Measurements from ENCODE around the gene HCN4. TPM values are rescaled to one million over a fixed set of nuclear protein-coding genes. Genes with fewer than 3 reads are reported as not detected.

Gene HCN4
- total RNA-seq, 2 donors from 2014 or later: 6.9 to 45.3 TPM

DNA sequence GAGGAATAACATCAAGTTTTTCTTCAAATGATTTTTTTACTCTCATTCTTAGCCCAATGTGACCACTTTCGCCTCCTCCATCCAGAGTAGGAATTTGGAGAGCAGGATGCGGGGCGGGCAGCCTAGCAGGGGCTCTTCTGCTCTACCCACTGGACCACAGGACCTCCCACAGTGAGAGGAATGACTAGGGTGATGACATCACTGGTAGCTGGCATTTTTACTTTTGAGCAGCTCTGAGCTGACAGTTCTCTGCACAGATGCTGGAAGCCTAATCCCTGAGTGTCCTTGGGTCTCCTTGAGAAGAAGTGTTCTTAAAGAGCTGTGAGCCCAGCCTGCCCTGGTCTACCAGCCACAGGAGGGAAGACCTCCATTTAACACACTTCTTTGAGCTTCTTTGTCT lies 1.4 kb upstream of the HCN4 start:
- no peaks in the 10 kb centered on the region for H3K27me3 ChIP-seq
- no peaks in the 10 kb centered on the region for H3K9me3 ChIP-seq
- H3K4me1 ChIP-seq: peaks cover 0 to 30% of the 10 kb centered on the region in 2 donors
- no peak for DNase-seq (ENCODE audit: low spot score)
- TF ChIP-seq, protein P1, sequence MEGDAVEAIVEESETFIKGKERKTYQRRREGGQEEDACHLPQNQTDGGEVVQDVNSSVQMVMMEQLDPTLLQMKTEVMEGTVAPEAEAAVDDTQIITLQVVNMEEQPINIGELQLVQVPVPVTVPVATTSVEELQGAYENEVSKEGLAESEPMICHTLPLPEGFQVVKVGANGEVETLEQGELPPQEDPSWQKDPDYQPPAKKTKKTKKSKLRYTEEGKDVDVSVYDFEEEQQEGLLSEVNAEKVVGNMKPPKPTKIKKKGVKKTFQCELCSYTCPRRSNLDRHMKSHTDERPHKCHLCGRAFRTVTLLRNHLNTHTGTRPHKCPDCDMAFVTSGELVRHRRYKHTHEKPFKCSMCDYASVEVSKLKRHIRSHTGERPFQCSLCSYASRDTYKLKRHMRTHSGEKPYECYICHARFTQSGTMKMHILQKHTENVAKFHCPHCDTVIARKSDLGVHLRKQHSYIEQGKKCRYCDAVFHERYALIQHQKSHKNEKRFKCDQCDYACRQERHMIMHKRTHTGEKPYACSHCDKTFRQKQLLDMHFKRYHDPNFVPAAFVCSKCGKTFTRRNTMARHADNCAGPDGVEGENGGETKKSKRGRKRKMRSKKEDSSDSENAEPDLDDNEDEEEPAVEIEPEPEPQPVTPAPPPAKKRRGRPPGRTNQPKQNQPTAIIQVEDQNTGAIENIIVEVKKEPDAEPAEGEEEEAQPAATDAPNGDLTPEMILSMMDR (IDR thresholded peaks at IDR 0.05): no peak
- H3K4me3 ChIP-seq: no peak overlapping the region
- H3K36me3 ChIP-seq: no peaks in the 10 kb centered on the region
- no peak overlapping the region for H3K27ac ChIP-seq

DNA sequence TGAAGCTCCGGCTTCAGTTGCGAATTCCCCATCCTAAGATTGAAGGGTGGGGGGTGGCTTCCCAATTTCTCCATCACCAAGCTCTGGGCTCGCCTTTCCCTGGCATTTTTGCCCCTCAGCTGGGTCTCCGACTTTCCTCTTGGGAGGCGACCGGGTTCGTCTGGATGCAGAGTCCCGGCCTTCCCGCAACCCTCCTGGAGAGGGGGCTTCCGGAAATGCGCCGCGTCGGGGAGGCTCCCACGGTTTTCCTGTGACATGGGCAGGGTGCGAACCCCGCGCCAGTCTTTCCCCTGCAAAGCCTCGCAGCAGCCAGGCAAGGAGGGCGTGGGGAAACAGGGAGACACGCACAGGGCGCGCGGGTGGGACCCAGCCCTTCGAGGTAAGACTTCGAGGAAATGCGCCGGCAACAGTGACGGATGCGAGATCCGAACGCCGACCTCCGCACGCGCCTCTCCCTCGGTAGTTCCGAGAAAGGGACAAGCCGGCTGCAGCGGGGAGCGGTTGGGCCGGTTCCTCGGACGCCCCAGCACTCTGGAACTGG lies 466 bp upstream of the HCN4 start:
- H3K27me3 ChIP-seq: no peaks in the 10 kb centered on the region
- no peaks in the 10 kb centered on the region for H3K9me3 ChIP-seq
- peak overlapping the region; percentile 52 to 56 for H3K4me3 ChIP-seq
- peak overlapping the region in 1 of 2 donors; percentile 34 for H3K27ac ChIP-seq
- no peak for DNase-seq (ENCODE audit: low spot score)
- H3K36me3 ChIP-seq: no peaks in the 10 kb centered on the region
- H3K4me1 ChIP-seq: peaks cover 0 to 21% of the 10 kb centered on the region in 2 donors
- TF ChIP-seq, protein P1 (IDR thresholded peaks at IDR 0.05): no peak

DNA sequence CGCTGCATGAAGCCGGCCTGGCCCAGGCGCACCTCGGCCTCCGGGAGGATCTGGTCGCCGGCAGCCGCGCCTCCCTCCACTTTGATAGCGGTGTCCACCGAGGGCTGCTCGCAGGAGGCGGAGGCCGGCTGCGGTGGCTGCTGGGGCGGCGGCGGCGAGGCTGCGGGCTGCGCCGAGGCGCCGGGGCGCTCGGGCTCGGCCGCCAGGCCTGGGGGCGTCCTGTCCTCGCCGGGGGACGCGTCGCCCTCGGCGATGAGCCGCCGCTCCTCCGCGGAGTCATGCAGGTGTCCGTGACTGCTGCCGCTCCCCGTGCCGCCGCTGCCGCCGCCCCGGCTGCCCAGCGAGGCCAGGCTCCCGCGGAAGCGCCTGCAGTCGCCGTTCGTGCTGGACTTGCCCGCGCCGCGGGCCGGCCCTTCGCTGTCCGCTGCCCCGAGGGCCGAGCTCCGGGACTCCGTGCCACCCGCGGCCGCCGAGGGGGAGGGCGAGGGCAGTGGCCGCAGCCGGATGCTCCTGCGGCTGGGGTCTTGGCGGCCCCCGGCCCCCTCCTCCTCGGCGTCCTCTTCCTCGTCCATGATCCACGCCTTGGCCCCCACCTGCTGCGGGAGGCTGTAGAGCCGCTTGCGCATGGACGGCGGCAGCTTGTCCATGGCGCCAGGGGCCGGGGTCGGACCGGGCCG lies 996 bp downstream of the HCN4 start:
- DNase-seq (ENCODE audit: low spot score): no peak
- peaks cover 0 to 16% of the 10 kb centered on the region in 2 donors for H3K4me1 ChIP-seq
- TF ChIP-seq, protein P1 (IDR thresholded peaks at IDR 0.05): no peak
- H3K9me3 ChIP-seq: no peaks in the 10 kb centered on the region
- H3K27me3 ChIP-seq: no peaks in the 10 kb centered on the region
- H3K27ac ChIP-seq: peak overlapping the region in 1 of 2 donors; percentile 34
- H3K4me3 ChIP-seq: peak overlapping the region; percentile 52 to 56
- no peaks in the 10 kb centered on the region for H3K36me3 ChIP-seq

DNA sequence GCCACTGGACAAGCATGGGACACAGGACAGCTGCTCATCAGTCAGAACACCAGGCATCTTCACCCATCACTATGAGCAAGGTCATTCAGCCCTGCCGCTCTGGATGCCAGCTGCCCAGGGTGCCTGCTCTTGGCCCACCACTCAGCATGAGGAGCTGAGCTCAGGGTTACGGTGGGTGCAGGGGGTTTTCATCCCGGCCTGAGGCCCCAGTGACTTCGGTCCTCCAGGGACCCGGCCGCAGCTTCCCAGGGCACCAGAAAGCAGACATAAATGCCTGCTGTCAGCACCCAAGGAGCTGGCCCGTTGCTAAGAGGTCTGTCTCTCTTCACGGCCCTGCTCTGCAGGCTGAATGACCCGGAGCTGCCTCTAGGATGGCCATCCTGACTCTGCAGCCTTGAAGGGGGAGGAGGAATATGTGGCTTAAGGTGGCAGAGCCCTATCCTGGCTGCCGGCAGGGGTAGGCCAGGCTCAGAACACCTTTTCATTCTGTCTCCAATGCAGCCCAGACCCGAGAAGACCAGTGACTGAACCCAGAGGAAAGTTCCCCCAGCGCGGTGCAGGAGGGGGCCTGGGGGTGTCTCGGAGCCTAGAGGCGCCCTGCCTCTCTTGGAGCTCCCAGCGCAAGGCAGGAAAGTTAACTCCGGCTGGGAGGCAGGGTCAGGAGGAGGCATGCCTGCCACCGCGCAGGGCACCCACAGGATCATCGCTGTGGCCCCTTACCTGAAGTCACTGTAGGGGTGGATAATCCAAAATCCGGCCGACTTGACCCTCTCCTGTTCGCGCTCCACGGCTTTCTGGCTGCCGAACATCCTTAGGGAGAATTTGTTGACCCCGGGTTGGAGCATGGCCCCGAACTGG lies 1.8 kb downstream of the HCN4 start:
- H3K9me3 ChIP-seq: no peaks in the 10 kb centered on the region
- no peaks in the 10 kb centered on the region for H3K27me3 ChIP-seq
- H3K36me3 ChIP-seq: no peaks in the 10 kb centered on the region
- TF ChIP-seq, protein P1 (IDR thresholded peaks at IDR 0.05): no peak
- H3K27ac ChIP-seq: peak overlapping the region in 1 of 2 donors; percentile 35
- no peak for DNase-seq (ENCODE audit: low spot score)
- peaks cover 0 to 16% of the 10 kb centered on the region in 2 donors for H3K4me1 ChIP-seq
- peak overlapping the region; percentile 52 to 56 for H3K4me3 ChIP-seq

DNA sequence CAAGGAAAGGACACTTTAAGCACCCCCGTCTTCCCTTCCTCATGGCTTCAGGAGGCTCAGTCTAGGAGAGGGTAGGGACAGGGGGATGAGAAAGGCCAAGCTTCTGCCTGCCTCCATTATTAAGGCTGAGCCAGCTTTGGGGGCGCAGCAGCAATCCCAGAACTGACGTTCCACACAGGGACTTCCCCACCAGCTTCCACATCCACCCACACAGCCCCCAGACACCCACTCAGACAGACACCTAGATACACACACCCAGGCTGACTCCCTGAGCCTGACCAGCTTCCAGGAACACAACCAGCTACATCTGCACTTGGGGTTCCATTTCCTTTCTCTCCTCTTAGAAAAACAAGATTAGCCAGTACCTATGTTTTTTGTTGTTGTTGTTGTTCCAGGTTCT lies 4.7 kb downstream of the HCN4 start:
- TF ChIP-seq, protein P1 (IDR thresholded peaks at IDR 0.05): no peak
- peaks cover 0 to 16% of the 10 kb centered on the region in 2 donors for H3K4me1 ChIP-seq
- H3K9me3 ChIP-seq: no peaks in the 10 kb centered on the region

More for the DNA sequence above, 4.7 kb downstream of the HCN4 start:
- no peaks in the 10 kb centered on the region for H3K36me3 ChIP-seq
- H3K27me3 ChIP-seq: no peaks in the 10 kb centered on the region
- no peak overlapping the region for H3K27ac ChIP-seq
- no peak for DNase-seq (ENCODE audit: low spot score)
- H3K4me3 ChIP-seq: no peak overlapping the region

All from right atrium auricular region (tissue), 2 donors.